NB4 (cell line): ENCODE data around the gene THBS1.

ENCODE experiments used
- CTCF ChIP-seq: IDR thresholded peaks from one replicate; pipeline ENCODE4 v1.5.1; 2012; ENCODE audit warnings: low read depth, low read length
- MAX ChIP-seq: IDR thresholded peaks from 2 replicates; pipeline ENCODE4 v1.6.1; 2011; ENCODE audit warnings: low read depth, low read length
- MYC ChIP-seq: IDR thresholded peaks from 2 replicates; pipeline ENCODE4 v1.6.1; 2011; ENCODE audit warnings: low read depth, low read length
- POLR2A ChIP-seq: IDR thresholded peaks from 2 replicates; pipeline ENCODE4 v1.6.1; 2011; ENCODE audit warnings: mild to moderate bottlenecking; ENCODE audit not compliant: insufficient read length; ENCODE audit errors: extremely low read depth

GRCh38 chr15:39622660-39623516 lies 42.0 kb downstream of the THBS1 start:
- TF ChIP-seq CTCF (no peak), POLR2A (no peak), MAX (no peak), MYC (no peak)
